Activated CD8-positive, alpha-beta memory T cell treated with anti-CD3 and anti-CD28 coated beads for 36 hours (primary cell): ENCODE results near the gene ZDHHC17. TPM values are rescaled to one million over a fixed set of nuclear protein-coding genes. Genes with fewer than 3 reads are reported as not detected.
"Not testable (repeated sequence)": the region's sequence is repeated elsewhere in the genome, so short reads cannot be mapped to it uniquely, and the experiment has no call there.

Source experiments
- CTCF ChIA-PET: fragments of 350-600 bp; sonication (Branson Sonifier 250); formaldehyde crosslinking; loops from one replicate; lab custom pipeline; 2021; ENCODE audit warnings: antibody characterized with exemption; lab: Charles Lee
- POLR2A ChIA-PET: fragments of 350-600 bp; sonication (Branson Sonifier 250); formaldehyde crosslinking; loops from one replicate; lab custom pipeline; 2021; ENCODE audit warnings: antibody characterized with exemption; lab: Charles Lee
- total RNA-seq, 2 experiments: library from RNA; stranded (reverse); gene quantifications; one replicate each; pipeline ENCODE4 v1.2.3, GENCODE V29; 2021

ZDHHC17 gene
- 10 to 100 TPM; 15.7 to 17.8 TPM for total RNA-seq

- POLR2A ChIA-PET, result interaction anchor here (0.6 to 0.8 kb wide), 2 partner anchors 205 to 941 kb away, joined by 3 to 9 read pairs; no protein-coding TSS in a partner anchor
- CTCF ChIA-PET, result no interaction called here
Observed at GRCh38 chr12:76763746-76764675, at the start of gene ZDHHC17. ZDHHC17 (plus strand) TSS chr12:76764115; CDS start chr12:76764237, 122 bp downstream.

- CTCF ChIA-PET, result no interaction called here
Observed at GRCh38 chr12:76714415-76714814, 49.5 kb upstream of the ZDHHC17 start.

GRCh38 chr12:76714861-76715260, 49.1 kb upstream of the ZDHHC17 start:
- ChIA-PET POLR2A (no interaction called here), CTCF (no interaction called here)

More at GRCh38 chr12:76714415-76714814, 49.5 kb upstream of the ZDHHC17 start:
- POLR2A ChIA-PET, result no interaction called here

GRCh38 chr12:76715332-76715731, 48.6 kb upstream of the ZDHHC17 start:
- CTCF ChIA-PET, result no interaction called here
- POLR2A ChIA-PET, result no interaction called here

GRCh38 chr12:76717314-76717713, 46.6 kb upstream of the ZDHHC17 start:
- CTCF ChIA-PET, result no interaction called here
- POLR2A ChIA-PET, result no interaction called here

- ChIA-PET POLR2A (no interaction called here), CTCF (no interaction called here)
Observed at GRCh38 chr12:76719171-76720041, 44.5 kb upstream of the ZDHHC17 start.

GRCh38 chr12:76720068-76720467, 43.8 kb upstream of the ZDHHC17 start:
- CTCF ChIA-PET, result no interaction called here
- POLR2A ChIA-PET, result no interaction called here

- CTCF ChIA-PET, result no interaction called here
- POLR2A ChIA-PET, result no interaction called here
Observed at GRCh38 chr12:76726626-76727025, 37.3 kb upstream of the ZDHHC17 start.

- CTCF ChIA-PET, POLR2A ChIA-PET: not testable (repeated sequence)
Observed at GRCh38 chr12:76732188-76732587, 31.7 kb upstream of the ZDHHC17 start.

- CTCF ChIA-PET, POLR2A ChIA-PET: not testable (repeated sequence)
Observed at GRCh38 chr12:76737689-76738088, 26.2 kb upstream of the ZDHHC17 start.

- CTCF ChIA-PET, result no interaction called here
- POLR2A ChIA-PET, result no interaction called here
Observed at GRCh38 chr12:76738824-76739579, 24.9 kb upstream of the ZDHHC17 start.

GRCh38 chr12:76739896-76740295, 24.0 kb upstream of the ZDHHC17 start:
- CTCF ChIA-PET, result no interaction called here
- POLR2A ChIA-PET, result no interaction called here

GRCh38 chr12:76740501-76740900, 23.4 kb upstream of the ZDHHC17 start:
- ChIA-PET CTCF (no interaction called here), POLR2A (no interaction called here)

- POLR2A ChIA-PET, result no interaction called here
- CTCF ChIA-PET, result no interaction called here
Observed at GRCh38 chr12:76745343-76745742, 18.6 kb upstream of the ZDHHC17 start.

- CTCF ChIA-PET, result no interaction called here
- POLR2A ChIA-PET, result no interaction called here
Observed at GRCh38 chr12:76746516-76746915, 17.4 kb upstream of the ZDHHC17 start.

GRCh38 chr12:76747245-76747644, 16.7 kb upstream of the ZDHHC17 start:
- CTCF ChIA-PET, result interaction anchor here (1.1 kb wide), 1 partner anchor 16 kb away, joined by 10 read pairs; no protein-coding TSS in a partner anchor
- POLR2A ChIA-PET, result no interaction called here

GRCh38 chr12:76755829-76756379, 8.0 kb upstream of the ZDHHC17 start:
- ChIA-PET POLR2A (no interaction called here), CTCF (no interaction called here)

GRCh38 chr12:76757694-76758093, 6.2 kb upstream of the ZDHHC17 start:
- ChIA-PET CTCF (no interaction called here), POLR2A (no interaction called here)

- POLR2A ChIA-PET, result interaction anchor here (0.7 to 1.2 kb wide), 2 partner anchors 16 to 375 kb away, joined by 3 to 6 read pairs; no protein-coding TSS in a partner anchor
- CTCF ChIA-PET, result interaction anchor here (0.8 kb wide), 1 partner anchor 15 kb away, joined by 10 read pairs; no protein-coding TSS in a partner anchor
Observed at GRCh38 chr12:76762601-76762980, 1.3 kb upstream of the ZDHHC17 start.
